Left lung (tissue), 10 donors: Measurements from ENCODE around the gene CENPA. TPM values are rescaled to one million over a fixed set of nuclear protein-coding genes. Genes with fewer than 3 reads are reported as not detected.
"Not testable (repeated sequence)": the region's sequence is repeated elsewhere in the genome, so short reads cannot be mapped to it uniquely, and the experiment has no call there.

ENCODE experiments used
- ATAC-seq: fragments of 200-7000 bp; cut with Tn5 transposase; one replicate; pipeline ENCODE4 v1.9.1; 2020; ENCODE audit warnings: moderate library complexity
- DNase-seq, 4 donors: peaks; one replicate each; pipeline ENCODE4 v3.0.0-alpha.2; 2013 to 2020
- H3K27ac ChIP-seq, 2 donors: fragments of 200-600 bp; sonication (generic) in 1 of 2; one replicate each; pipeline versions ENCODE4 v1.5.0 to v1.8.0; 2020 to 2021
- H3K27me3 ChIP-seq, 2 donors: fragments of 200-600 bp; sonication (generic) in 1 of 2; one replicate each; pipeline versions ENCODE4 v1.5.0 to v1.8.0; 2020 to 2021
- H3K36me3 ChIP-seq, 2 donors: fragments of 200-600 bp; sonication (generic) in 1 of 2; one replicate each; pipeline versions ENCODE4 v1.5.0 to v1.8.0; 2020 to 2021
- H3K4me1 ChIP-seq, 2 donors: fragments of 200-600 bp; one replicate each; pipeline ENCODE4 v1.8.0; 2021
- H3K4me3 ChIP-seq, 2 donors: fragments of 200-600 bp; sonication (generic) in 1 of 2; one replicate each; pipeline versions ENCODE4 v1.5.0 to v1.8.0; 2020 to 2021; ENCODE audit warnings: mild to moderate bottlenecking in 1 of 2
- H3K9me3 ChIP-seq, 2 donors: fragments of 200-600 bp; sonication (generic) in 1 of 2; one replicate each; pipeline versions ENCODE4 v1.5.0 to v1.8.0; 2020 to 2021
- intact Hi-C, 2 donors: fragments of 100-400 bp; cut with DNase I; formaldehyde crosslinking; loops; one replicate each; pipeline versions ENCODE4 v1.11.2 to v1.14.2; 2022
- polyA plus RNA-seq, 6 donors: library from polyadenylated mRNA; unstranded; fragments of 120-200 nt; gene quantifications; one replicate each; pipeline ENCODE4 v1.2.1, GENCODE V29; 2013; ENCODE audit not compliant: insufficient read length in 6 of 6
- total RNA-seq, 2 donors: library from RNA; stranded (reverse); fragmentation: NEBNext Ultra II Directional; extraction: Animal tissue kit (Norgen Biotek cat#: 25700); gene quantifications; one replicate each; pipeline ENCODE4 v1.2.1, GENCODE V29; 2021
- TF ChIP-seq, protein P1 (sequence below), 2 donors: fragments of 200-600 bp; sonication (generic) in 1 of 2; IDR thresholded peaks; one replicate each; pipeline versions ENCODE4 v1.5.0 to v1.8.0; 2021; ENCODE audit warnings: antibody characterized with exemption in 2 of 2
- donor health status: DM: no; HTN: yes; CAD: no.
- donor health status: DM: no; HTN: no; CAD: no.

The CENPA gene
- total and polyA plus RNA-seq, 8 donors = 0.99 to 27.0 (median 12.5) TPM

DNA sequence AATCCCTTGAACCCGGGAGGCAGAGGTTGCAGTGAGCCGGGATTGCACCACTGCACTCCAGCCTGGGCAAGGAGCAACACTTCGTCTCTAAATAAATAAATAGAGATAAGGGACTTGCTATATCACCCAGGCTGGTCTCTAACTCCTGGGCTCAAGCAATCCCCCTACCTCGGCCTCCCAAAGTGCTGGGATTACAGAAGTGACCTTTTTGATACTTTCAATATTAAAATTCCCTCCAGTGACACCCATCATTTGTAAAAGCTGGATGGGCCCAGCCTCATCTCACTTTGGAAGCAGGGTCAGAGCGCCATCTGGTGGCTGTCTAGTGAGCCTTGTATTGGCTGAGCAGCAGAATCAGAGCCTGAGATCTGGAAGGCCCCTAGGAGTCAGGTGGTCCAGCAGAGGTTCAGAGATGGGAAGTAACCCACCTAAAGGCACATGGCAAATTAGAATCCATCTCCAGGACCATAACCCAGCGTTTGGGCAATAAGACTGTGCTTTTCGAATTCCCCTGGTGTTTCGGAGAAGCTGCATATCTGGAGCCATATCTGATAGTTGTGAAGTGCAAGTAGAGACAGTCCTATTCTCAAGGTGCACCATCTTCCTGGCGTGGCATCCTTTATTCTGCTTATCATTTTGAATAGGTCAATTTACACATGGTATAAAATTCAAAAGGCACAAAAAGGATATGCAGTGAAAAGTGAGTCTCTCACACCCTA, 40.1 kb upstream of the CENPA start:
- peak; percentile 76 to 89 (median 82) for DNase-seq
- TF ChIP-seq, protein P1, sequence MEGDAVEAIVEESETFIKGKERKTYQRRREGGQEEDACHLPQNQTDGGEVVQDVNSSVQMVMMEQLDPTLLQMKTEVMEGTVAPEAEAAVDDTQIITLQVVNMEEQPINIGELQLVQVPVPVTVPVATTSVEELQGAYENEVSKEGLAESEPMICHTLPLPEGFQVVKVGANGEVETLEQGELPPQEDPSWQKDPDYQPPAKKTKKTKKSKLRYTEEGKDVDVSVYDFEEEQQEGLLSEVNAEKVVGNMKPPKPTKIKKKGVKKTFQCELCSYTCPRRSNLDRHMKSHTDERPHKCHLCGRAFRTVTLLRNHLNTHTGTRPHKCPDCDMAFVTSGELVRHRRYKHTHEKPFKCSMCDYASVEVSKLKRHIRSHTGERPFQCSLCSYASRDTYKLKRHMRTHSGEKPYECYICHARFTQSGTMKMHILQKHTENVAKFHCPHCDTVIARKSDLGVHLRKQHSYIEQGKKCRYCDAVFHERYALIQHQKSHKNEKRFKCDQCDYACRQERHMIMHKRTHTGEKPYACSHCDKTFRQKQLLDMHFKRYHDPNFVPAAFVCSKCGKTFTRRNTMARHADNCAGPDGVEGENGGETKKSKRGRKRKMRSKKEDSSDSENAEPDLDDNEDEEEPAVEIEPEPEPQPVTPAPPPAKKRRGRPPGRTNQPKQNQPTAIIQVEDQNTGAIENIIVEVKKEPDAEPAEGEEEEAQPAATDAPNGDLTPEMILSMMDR (IDR thresholded peaks at IDR 0.05) = peak; percentile 87 to 88
- intact Hi-C loops = loop anchor here (2.0 to 10.0 kb wide), 2 partner anchors 141 kb away; no protein-coding TSS in a partner anchor

DNA sequence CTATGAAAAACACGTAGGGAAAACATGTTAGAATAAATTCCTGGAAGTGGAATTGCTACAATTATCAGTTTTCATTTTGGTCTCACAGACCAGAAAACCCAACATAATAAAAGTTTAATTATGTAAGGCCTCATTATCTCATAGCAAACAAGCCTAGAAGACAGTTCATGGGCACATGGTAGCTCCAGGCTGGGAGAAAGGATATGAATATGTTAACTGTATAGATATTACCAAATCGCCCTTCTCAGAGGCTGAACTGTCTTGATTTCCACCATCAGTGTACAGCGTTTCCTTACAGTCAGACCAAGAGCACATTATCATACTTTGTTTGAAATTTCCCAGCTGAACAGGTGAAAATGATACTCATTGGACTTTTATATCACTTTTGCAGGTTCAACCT, 38.9 kb upstream of the CENPA start:
- no peaks in the 10 kb centered on the region for H3K9me3 ChIP-seq
- H3K4me1 ChIP-seq = peaks cover 0 to 5% of the 10 kb centered on the region in 2 donors
- TF ChIP-seq, protein P1 (IDR thresholded peaks at IDR 0.05) = no peak
- ATAC-seq = no peak
- no peak overlapping the region for H3K4me3 ChIP-seq
- DNase-seq = no peak
- H3K27ac ChIP-seq = no peak overlapping the region
- intact Hi-C loops = loop anchor here in 1 of 2 donors (10.0 kb wide), 1 partner anchor 142 kb away; no protein-coding TSS in a partner anchor
- no peaks in the 10 kb centered on the region for H3K36me3 ChIP-seq
- no peaks in the 10 kb centered on the region for H3K27me3 ChIP-seq

More for the DNA sequence above, 40.1 kb upstream of the CENPA start:
- H3K9me3 ChIP-seq = no peaks in the 10 kb centered on the region
- H3K4me3 ChIP-seq = no peak overlapping the region
- no peaks in the 10 kb centered on the region for H3K27me3 ChIP-seq
- no peaks in the 10 kb centered on the region for H3K36me3 ChIP-seq
- H3K4me1 ChIP-seq = peaks cover 0 to 5% of the 10 kb centered on the region in 2 donors
- peak; percentile 96 for ATAC-seq
- H3K27ac ChIP-seq = no peak overlapping the region

DNA sequence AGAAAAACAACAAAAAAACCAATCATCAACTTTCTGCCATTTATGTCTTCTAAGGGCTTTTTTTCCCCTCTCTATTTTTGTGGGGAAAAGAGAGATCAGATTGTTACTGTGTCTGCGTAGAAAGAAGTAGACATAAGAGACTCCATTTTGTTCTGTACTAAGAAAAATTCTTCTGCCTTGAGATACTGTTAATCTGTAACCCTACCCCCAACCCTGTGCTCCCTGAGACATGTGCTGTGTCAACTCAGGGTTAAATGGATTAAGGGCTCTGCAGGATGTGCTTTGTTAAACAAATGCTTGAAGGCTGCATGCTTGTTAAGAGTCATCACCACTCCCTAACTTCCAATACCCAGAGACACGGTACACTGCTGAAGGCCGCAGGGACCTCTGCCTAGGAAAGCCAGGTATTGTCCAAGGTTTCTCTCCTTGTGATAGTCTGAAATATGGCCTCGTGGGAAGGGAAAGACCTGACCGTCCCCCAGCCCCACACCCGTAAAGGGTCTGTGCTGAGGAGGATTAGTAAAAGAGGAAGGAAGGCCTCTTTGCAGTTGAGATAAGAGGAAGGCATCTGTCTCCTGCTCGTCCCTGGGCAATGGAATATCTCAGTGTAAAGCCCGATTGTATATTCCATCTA, 36.0 kb upstream of the CENPA start:
- not testable (repeated sequence) for H3K27ac ChIP-seq, H3K4me1 ChIP-seq, H3K27me3 ChIP-seq, DNase-seq, H3K9me3 ChIP-seq, ATAC-seq, H3K4me3 ChIP-seq, H3K36me3 ChIP-seq
- intact Hi-C loops = loop anchor here in 1 of 2 donors (10.0 kb wide), 1 partner anchor 145 kb away; no protein-coding TSS in a partner anchor

DNA sequence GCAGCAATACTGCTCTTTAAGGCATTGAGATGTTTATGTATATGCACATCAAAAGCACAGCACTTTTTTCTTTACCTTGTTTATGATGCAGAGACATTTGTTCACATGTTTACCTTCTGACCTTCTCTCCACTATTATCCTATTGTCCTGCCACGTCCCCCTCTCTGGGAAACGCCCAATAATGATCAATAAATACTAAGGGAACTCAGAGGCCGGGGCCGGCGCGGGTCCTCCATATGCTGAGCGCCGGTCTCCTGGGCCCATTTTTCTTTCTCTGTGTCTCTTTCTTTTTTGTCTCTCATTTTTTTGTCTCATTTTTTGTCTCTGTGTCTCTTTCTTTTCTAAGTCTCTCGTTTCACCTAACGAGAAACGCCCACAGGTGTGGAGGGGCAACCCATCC, 35.4 kb upstream of the CENPA start:
- H3K27me3 ChIP-seq, intact Hi-C loops, ATAC-seq, H3K36me3 ChIP-seq, H3K27ac ChIP-seq, H3K9me3 ChIP-seq, H3K4me3 ChIP-seq, DNase-seq, H3K4me1 ChIP-seq: not testable (repeated sequence)

DNA sequence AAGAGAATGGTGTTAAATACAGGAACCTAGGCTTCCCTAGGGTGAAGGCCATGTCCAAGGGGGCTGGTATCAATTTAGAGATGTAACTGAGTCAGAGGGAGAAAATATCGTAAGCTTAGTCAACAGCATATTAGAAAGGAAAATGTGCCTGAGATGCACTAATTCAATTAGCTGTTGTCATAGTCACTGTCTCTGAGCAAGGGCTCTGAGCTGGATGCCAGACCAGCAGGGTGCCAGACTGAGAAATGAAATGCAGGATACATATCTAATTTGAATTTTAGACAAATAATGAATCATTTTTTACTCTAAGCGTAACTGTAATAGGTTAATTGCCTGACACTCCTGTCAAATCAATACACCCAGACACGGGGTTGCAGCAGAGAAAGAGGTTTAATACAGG, 33.2 kb upstream of the CENPA start:
- H3K9me3 ChIP-seq = no peaks in the 10 kb centered on the region
- H3K4me1 ChIP-seq = no peaks in the 10 kb centered on the region
- no peak overlapping the region for H3K4me3 ChIP-seq
- H3K27me3 ChIP-seq = no peaks in the 10 kb centered on the region
- no peak overlapping the region for H3K27ac ChIP-seq
- H3K36me3 ChIP-seq = no peaks in the 10 kb centered on the region
- ATAC-seq (no peak), DNase-seq (no peak)
- TF ChIP-seq, protein P1 (IDR thresholded peaks at IDR 0.05) = no peak
- intact Hi-C loops = no loop called here

DNA sequence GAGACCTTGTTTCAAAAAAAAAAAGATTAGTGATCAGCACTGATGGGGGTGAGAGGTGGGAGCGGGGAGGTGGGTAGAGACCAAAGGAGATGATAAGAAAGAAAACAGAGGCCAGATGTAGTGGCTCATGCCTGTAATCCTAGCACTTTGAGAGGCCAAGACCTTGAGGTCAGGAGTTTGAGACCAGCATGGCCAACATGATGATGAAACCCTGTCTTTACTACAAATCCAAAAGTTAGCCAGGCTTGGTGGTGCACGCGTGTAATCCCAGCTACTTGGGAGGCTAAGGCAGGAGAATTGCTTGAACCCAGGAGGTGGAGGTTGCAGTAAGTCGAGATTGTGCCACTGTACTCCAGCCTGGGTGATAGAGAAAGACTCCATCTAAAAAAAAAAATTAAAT, 31.3 kb upstream of the CENPA start:
- TF ChIP-seq, protein P1 (IDR thresholded peaks at IDR 0.05) = no peak
- Histone ChIP-seq H3K36me3 (no peaks in the 10 kb centered on the region), H3K9me3 (no peaks in the 10 kb centered on the region), H3K4me3 (no peak overlapping the region), H3K27ac (no peak overlapping the region), H3K4me1 (peaks cover 6 to 7% of the 10 kb centered on the region in 2 donors), H3K27me3 (no peaks in the 10 kb centered on the region)
- ATAC-seq = no peak
- intact Hi-C loops = no loop called here
- no peak for DNase-seq
